Measurements from ENCODE around the gene DYSF.

Gene DYSF

GRCh38 chr2:71588497-71589170 is 135.3 kb downstream of the DYSF start:
- Histone ChIP-seq H3K36me3 (replicated peaks) (no peaks in the 10 kb centered on the region), H3K27me3 (ENCODE audit: low read depth) (no peaks in the 10 kb centered on the region), H3K9me3 (no peaks in the 10 kb centered on the region), H3K4me1 (no peaks in the 10 kb centered on the region), H3K4me3 (no peak overlapping the region)
- in situ Hi-C loops (cut with MboI; ENCODE audit: low sequenced_read_pairs): no loop called here
- no peak for DNase-seq (ENCODE audit: low spot score in 2 of 2)

GRCh38 chr2:71589763-71590162 is 136.4 kb downstream of the DYSF start:
- Histone ChIP-seq H3K4me1 (no peaks in the 10 kb centered on the region), H3K9me3 (no peaks in the 10 kb centered on the region), H3K27me3 (ENCODE audit: low read depth) (no peaks in the 10 kb centered on the region), H3K4me3 (no peak overlapping the region), H3K36me3 (replicated peaks) (no peaks in the 10 kb centered on the region)
- in situ Hi-C loops (cut with MboI; ENCODE audit: low sequenced_read_pairs): no loop called here
- DNase-seq (ENCODE audit: low spot score in 2 of 2): no peak

- H3K9me3 ChIP-seq: no peaks in the 10 kb centered on the region
- in situ Hi-C loops (cut with MboI; ENCODE audit: low sequenced_read_pairs): no loop called here
- peaks cover 2% of the 10 kb centered on the region; the same call in 1 of the 2 replicates for H3K4me1 ChIP-seq
- H3K36me3 ChIP-seq (replicated peaks): no peaks in the 10 kb centered on the region
- H3K4me3 ChIP-seq: no peak overlapping the region
- DNase-seq (ENCODE audit: low spot score in 2 of 2): no peak
- no peaks in the 10 kb centered on the region for H3K27me3 ChIP-seq (ENCODE audit: low read depth)
Measured at GRCh38 chr2:71591044-71591443, 137.7 kb downstream of the DYSF start.

GRCh38 chr2:71592181-71592711 is 138.9 kb downstream of the DYSF start:
- peaks cover 7% of the 10 kb centered on the region; the same call in 1 of the 2 replicates for H3K4me1 ChIP-seq
- in situ Hi-C loops (cut with MboI; ENCODE audit: low sequenced_read_pairs): no loop called here
- no peaks in the 10 kb centered on the region for H3K9me3 ChIP-seq
- no peaks in the 10 kb centered on the region for H3K36me3 ChIP-seq (replicated peaks)
- no peaks in the 10 kb centered on the region for H3K27me3 ChIP-seq (ENCODE audit: low read depth)
- no peak overlapping the region for H3K4me3 ChIP-seq
- DNase-seq (ENCODE audit: low spot score in 2 of 2): no peak

GRCh38 chr2:71595569-71595968 is 142.2 kb downstream of the DYSF start:
- DNase-seq (ENCODE audit: low spot score in 2 of 2): peak in 1 of 2 experiments; percentile 40
- H3K27me3 ChIP-seq (ENCODE audit: low read depth): no peaks in the 10 kb centered on the region
- no peaks in the 10 kb centered on the region for H3K36me3 ChIP-seq (replicated peaks)
- peaks cover 7% of the 10 kb centered on the region; the same call in 1 of the 2 replicates for H3K4me1 ChIP-seq
- in situ Hi-C loops (cut with MboI; ENCODE audit: low sequenced_read_pairs): no loop called here
- no peaks in the 10 kb centered on the region for H3K9me3 ChIP-seq
- no peak overlapping the region for H3K4me3 ChIP-seq

- no peaks in the 10 kb centered on the region for H3K9me3 ChIP-seq
- no peak overlapping the region for H3K4me3 ChIP-seq
- DNase-seq (ENCODE audit: low spot score in 2 of 2): peak; percentile 3 to 55
- peaks cover 7% of the 10 kb centered on the region; the same call in 1 of the 2 replicates for H3K4me1 ChIP-seq
- no peaks in the 10 kb centered on the region for H3K27me3 ChIP-seq (ENCODE audit: low read depth)
- in situ Hi-C loops (cut with MboI; ENCODE audit: low sequenced_read_pairs): no loop called here
- H3K36me3 ChIP-seq (replicated peaks): no peaks in the 10 kb centered on the region
Measured at GRCh38 chr2:71596011-71596410, 142.7 kb downstream of the DYSF start.

GRCh38 chr2:71597756-71598155 is 144.4 kb downstream of the DYSF start:
- in situ Hi-C loops (cut with MboI; ENCODE audit: low sequenced_read_pairs): no loop called here
- no peak overlapping the region for H3K4me3 ChIP-seq
- no peak for DNase-seq (ENCODE audit: low spot score in 2 of 2)

GRCh38 chr2:71598526-71598925 is 145.2 kb downstream of the DYSF start:
- Histone ChIP-seq H3K4me3 (no peak overlapping the region), H3K36me3 (replicated peaks) (no peaks in the 10 kb centered on the region), H3K27me3 (ENCODE audit: low read depth) (no peaks in the 10 kb centered on the region), H3K9me3 (no peaks in the 10 kb centered on the region), H3K4me1 (peaks cover 7% of the 10 kb centered on the region; the same call in 1 of the 2 replicates)
- no peak for DNase-seq (ENCODE audit: low spot score in 2 of 2)
- in situ Hi-C loops (cut with MboI; ENCODE audit: low sequenced_read_pairs): no loop called here

More at GRCh38 chr2:71597756-71598155, 144.4 kb downstream of the DYSF start:
- H3K27me3 ChIP-seq (ENCODE audit: low read depth): no peaks in the 10 kb centered on the region
- H3K4me1 ChIP-seq: peaks cover 7% of the 10 kb centered on the region; the same call in 1 of the 2 replicates
- H3K9me3 ChIP-seq: no peaks in the 10 kb centered on the region
- H3K36me3 ChIP-seq (replicated peaks): no peaks in the 10 kb centered on the region

GRCh38 chr2:71599038-71599437 is 145.7 kb downstream of the DYSF start:
- DNase-seq (ENCODE audit: low spot score in 2 of 2): no peak
- no peaks in the 10 kb centered on the region for H3K36me3 ChIP-seq (replicated peaks)
- in situ Hi-C loops (cut with MboI; ENCODE audit: low sequenced_read_pairs): no loop called here

GRCh38 chr2:71599646-71600236 is 146.4 kb downstream of the DYSF start:
- H3K9me3 ChIP-seq: no peaks in the 10 kb centered on the region
- in situ Hi-C loops (cut with MboI; ENCODE audit: low sequenced_read_pairs): no loop called here

More at GRCh38 chr2:71599038-71599437, 145.7 kb downstream of the DYSF start:
- no peak overlapping the region for H3K4me3 ChIP-seq
- no peaks in the 10 kb centered on the region for H3K27me3 ChIP-seq (ENCODE audit: low read depth)
- peaks cover 7% of the 10 kb centered on the region; the same call in 1 of the 2 replicates for H3K4me1 ChIP-seq
- no peaks in the 10 kb centered on the region for H3K9me3 ChIP-seq

GRCh38 chr2:71600555-71600954 is 147.2 kb downstream of the DYSF start:
- H3K4me3 ChIP-seq: no peak overlapping the region
- H3K4me1 ChIP-seq: peaks cover 7% of the 10 kb centered on the region; the same call in 1 of the 2 replicates
- no peaks in the 10 kb centered on the region for H3K36me3 ChIP-seq (replicated peaks)
- in situ Hi-C loops (cut with MboI; ENCODE audit: low sequenced_read_pairs): no loop called here
- no peaks in the 10 kb centered on the region for H3K9me3 ChIP-seq
- H3K27me3 ChIP-seq (ENCODE audit: low read depth): no peaks in the 10 kb centered on the region
- no peak for DNase-seq (ENCODE audit: low spot score in 2 of 2)

More at GRCh38 chr2:71599646-71600236, 146.4 kb downstream of the DYSF start:
- Histone ChIP-seq H3K4me1 (peaks cover 7% of the 10 kb centered on the region; the same call in 1 of the 2 replicates), H3K4me3 (no peak overlapping the region), H3K27me3 (ENCODE audit: low read depth) (no peaks in the 10 kb centered on the region), H3K36me3 (replicated peaks) (no peaks in the 10 kb centered on the region)
- DNase-seq (ENCODE audit: low spot score in 2 of 2): no peak

GRCh38 chr2:71601136-71602114 is 148.1 kb downstream of the DYSF start:
- Histone ChIP-seq H3K9me3 (no peaks in the 10 kb centered on the region), H3K4me3 (no peak overlapping the region), H3K27me3 (ENCODE audit: low read depth) (no peaks in the 10 kb centered on the region), H3K36me3 (replicated peaks) (no peaks in the 10 kb centered on the region), H3K4me1 (peaks cover 1% of the 10 kb centered on the region; the same call in 1 of the 2 replicates)
- in situ Hi-C loops (cut with MboI; ENCODE audit: low sequenced_read_pairs): no loop called here
- DNase-seq (ENCODE audit: low spot score in 2 of 2): no peak

GRCh38 chr2:71602115-71602495 is 148.7 kb downstream of the DYSF start:
- in situ Hi-C loops (cut with MboI; ENCODE audit: low sequenced_read_pairs): no loop called here
- DNase-seq (ENCODE audit: low spot score in 2 of 2): no peak
- no peaks in the 10 kb centered on the region for H3K4me1 ChIP-seq
- no peak overlapping the region for H3K4me3 ChIP-seq
- no peaks in the 10 kb centered on the region for H3K9me3 ChIP-seq
- H3K27me3 ChIP-seq (ENCODE audit: low read depth): no peaks in the 10 kb centered on the region; the same call in 1 of the 2 replicates
- H3K36me3 ChIP-seq (replicated peaks): no peaks in the 10 kb centered on the region

Measured in HAP-1 (cell line).